ENCODE results near the gene KIF18B. TPM values are rescaled to one million over a fixed set of nuclear protein-coding genes. Genes with fewer than 3 reads are reported as not detected.

Gene KIF18B
- total RNA-seq, 1 experiment from 2014 or later = 82.2 TPM

DNA sequence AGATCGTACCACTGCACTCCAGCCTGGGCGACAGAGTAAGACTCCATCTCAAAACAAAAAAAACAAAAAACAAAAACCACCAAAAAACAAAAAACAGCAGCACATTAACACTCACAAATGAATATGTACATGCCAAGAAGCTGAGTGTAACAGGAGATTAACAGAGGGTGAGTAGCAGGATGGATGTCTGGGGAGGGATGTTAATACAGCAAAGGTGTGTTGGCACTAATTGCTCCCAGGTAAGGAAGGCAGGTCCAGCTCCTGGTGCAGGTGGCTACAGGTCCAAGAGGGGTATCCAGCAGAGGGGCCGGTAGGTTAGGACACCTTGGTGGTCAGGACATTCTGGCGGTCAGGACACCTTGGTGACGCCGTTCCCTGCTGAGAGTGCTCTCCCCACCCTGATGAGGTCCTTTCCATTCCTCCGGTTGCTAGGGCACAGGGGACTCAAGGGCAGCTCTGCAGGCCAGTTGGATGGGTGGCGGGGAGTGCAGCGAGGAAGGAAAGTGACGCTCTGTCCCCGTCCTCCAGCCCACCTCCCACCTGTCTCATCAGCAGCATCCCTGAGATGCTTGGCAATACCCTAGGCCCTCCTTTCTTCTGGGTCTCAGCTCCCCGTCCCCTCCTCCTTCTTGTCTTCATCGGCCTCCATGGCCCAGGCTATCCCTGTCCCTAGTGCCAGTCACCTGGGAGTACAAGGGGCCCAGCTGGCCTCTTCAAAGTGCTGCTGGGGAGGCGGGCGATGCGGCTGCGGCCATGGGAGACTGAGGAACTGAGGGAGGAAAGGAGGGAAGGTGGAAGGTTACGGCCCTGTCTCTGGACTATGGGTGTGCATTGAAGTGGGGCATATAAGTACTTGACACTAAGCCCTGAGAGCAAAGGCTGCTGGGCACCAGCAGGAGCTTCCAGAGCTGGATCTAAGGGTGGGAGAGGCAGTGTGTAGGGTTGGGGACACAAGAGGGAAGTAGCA is 21.6 kb downstream of the KIF18B start:
- Mint-ChIP-seq H3K36me3 (peaks cover 50% of the 10 kb centered on the region), H3K27me3 (ENCODE audit: low read depth) (no peaks in the 10 kb centered on the region), H3K4me3 (no peak overlapping the region), H3K4me1 (peaks cover 10% of the 10 kb centered on the region), H3K27ac (no peak overlapping the region), H3K9me3 (no peaks in the 10 kb centered on the region)
- TF ChIP-seq ETV6 (CRISPR knock-in tag; IDR thresholded peaks at IDR 0.05) (no peak), FOXJ3 (CRISPR knock-in tag; IDR thresholded peaks at IDR 0.05; ENCODE audit: borderline replicate concordance) (no peak), RORB (CRISPR knock-in tag; IDR thresholded peaks at IDR 0.05) (no peak), ATF1 (CRISPR knock-in tag; IDR thresholded peaks at IDR 0.05) (no peak), NFYB (CRISPR knock-in tag; conservative IDR thresholded peaks at IDR 0.05; ENCODE audit: low read depth) (no peak), FOXK1 (CRISPR knock-in tag; IDR thresholded peaks at IDR 0.05) (no peak), IRF2 (CRISPR knock-in tag; IDR thresholded peaks at IDR 0.05; ENCODE audit: borderline replicate concordance, low read depth) (no peak), EMX1 (CRISPR knock-in tag; IDR thresholded peaks at IDR 0.05) (no peak), ZNF138 (CRISPR knock-in tag; conservative IDR thresholded peaks at IDR 0.05) (no peak), ZNF219 (CRISPR knock-in tag; IDR thresholded peaks at IDR 0.05; ENCODE audit: borderline replicate concordance) (no peak), SOX15 (CRISPR knock-in tag; IDR thresholded peaks at IDR 0.05) (no peak)
- TF ChIP-seq, protein P1, sequence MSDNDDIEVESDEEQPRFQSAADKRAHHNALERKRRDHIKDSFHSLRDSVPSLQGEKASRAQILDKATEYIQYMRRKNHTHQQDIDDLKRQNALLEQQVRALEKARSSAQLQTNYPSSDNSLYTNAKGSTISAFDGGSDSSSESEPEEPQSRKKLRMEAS (CRISPR knock-in tag; IDR thresholded peaks at IDR 0.05) = no peak
- TF ChIP-seq, protein P2, sequence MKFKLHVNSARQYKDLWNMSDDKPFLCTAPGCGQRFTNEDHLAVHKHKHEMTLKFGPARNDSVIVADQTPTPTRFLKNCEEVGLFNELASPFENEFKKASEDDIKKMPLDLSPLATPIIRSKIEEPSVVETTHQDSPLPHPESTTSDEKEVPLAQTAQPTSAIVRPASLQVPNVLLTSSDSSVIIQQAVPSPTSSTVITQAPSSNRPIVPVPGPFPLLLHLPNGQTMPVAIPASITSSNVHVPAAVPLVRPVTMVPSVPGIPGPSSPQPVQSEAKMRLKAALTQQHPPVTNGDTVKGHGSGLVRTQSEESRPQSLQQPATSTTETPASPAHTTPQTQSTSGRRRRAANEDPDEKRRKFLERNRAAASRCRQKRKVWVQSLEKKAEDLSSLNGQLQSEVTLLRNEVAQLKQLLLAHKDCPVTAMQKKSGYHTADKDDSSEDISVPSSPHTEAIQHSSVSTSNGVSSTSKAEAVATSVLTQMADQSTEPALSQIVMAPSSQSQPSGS (CRISPR knock-in tag; IDR thresholded peaks at IDR 0.05; ENCODE audit: borderline replicate concordance, low read depth) = no peak
- ATAC-seq (no peak), DNase-seq (ENCODE audit: low spot score) (no peak)
- CTCF ChIA-PET = interaction anchor here (0.6 to 2.0 kb wide), 5 partner anchors 15 to 225 kb away, joined by 3 to 10 read pairs (median 5); partner anchors contain the start of gene ACBD4
- POLR2A ChIA-PET = no interaction called here

DNA sequence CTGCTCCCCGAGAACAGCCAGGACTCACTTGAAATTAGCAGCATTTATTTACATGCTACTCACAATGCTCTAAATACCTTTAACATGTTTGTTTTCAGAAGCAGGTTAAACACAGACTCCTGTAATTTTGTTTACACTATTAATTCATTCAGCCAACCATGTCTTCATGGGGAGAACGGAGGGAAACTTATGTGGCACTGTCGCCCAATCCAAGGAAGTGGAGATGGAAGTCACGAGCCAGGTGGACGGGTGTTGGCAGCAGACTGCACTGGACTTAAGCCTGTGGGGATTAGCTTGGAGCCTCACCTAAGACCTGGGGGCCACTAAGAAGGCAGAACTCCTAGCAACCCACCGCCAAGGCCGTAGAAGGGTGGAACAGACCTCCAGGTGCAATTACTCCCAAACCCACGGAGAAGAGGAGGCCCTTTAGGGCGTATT is 23.4 kb downstream of the KIF18B start:
- no peak overlapping the region for H3K4me3 Mint-ChIP-seq
- no peaks in the 10 kb centered on the region for H3K27me3 Mint-ChIP-seq (ENCODE audit: low read depth)
- peak overlapping the region; percentile 13; the same call in 1 of the 2 replicates for H3K27ac Mint-ChIP-seq
- POLR2A ChIA-PET = interaction anchor here (0.6 kb wide), 1 partner anchor 116 kb away, joined by 3 read pairs; no protein-coding TSS in a partner anchor
- no peaks in the 10 kb centered on the region for H3K9me3 Mint-ChIP-seq
- no peak for DNase-seq (ENCODE audit: low spot score)
- H3K36me3 Mint-ChIP-seq = peaks cover 31% of the 10 kb centered on the region
- no peak for ATAC-seq
- TF ChIP-seq ZNF138 (CRISPR knock-in tag; conservative IDR thresholded peaks at IDR 0.05) = peak; percentile 34; the same call in 1 of the 2 replicates
- no peak for TF ChIP-seq ATF1 (CRISPR knock-in tag; IDR thresholded peaks at IDR 0.05)
- TF ChIP-seq ZNF423 (CRISPR knock-in tag; IDR thresholded peaks at IDR 0.05) = no peak
- TF ChIP-seq, protein P3, sequence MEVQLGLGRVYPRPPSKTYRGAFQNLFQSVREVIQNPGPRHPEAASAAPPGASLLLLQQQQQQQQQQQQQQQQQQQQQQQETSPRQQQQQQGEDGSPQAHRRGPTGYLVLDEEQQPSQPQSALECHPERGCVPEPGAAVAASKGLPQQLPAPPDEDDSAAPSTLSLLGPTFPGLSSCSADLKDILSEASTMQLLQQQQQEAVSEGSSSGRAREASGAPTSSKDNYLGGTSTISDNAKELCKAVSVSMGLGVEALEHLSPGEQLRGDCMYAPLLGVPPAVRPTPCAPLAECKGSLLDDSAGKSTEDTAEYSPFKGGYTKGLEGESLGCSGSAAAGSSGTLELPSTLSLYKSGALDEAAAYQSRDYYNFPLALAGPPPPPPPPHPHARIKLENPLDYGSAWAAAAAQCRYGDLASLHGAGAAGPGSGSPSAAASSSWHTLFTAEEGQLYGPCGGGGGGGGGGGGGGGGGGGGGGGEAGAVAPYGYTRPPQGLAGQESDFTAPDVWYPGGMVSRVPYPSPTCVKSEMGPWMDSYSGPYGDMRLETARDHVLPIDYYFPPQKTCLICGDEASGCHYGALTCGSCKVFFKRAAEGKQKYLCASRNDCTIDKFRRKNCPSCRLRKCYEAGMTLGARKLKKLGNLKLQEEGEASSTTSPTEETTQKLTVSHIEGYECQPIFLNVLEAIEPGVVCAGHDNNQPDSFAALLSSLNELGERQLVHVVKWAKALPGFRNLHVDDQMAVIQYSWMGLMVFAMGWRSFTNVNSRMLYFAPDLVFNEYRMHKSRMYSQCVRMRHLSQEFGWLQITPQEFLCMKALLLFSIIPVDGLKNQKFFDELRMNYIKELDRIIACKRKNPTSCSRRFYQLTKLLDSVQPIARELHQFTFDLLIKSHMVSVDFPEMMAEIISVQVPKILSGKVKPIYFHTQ (CRISPR knock-in tag; IDR thresholded peaks at IDR 0.05) = 0 out of 2 replicates have a peak, but pooled peaks have one; percentile 5
- CTCF ChIA-PET = interaction anchor here (1.0 to 7.1 kb wide), 3 partner anchors 13 to 97 kb away, joined by 7 to 177 read pairs (median 89); partner anchors contain the start of gene C1QL1
- peaks cover 20% of the 10 kb centered on the region for H3K4me1 Mint-ChIP-seq
